Mesothelial cell of epicardium (in vitro differentiated cells): ENCODE results near the gene FBXW9. TPM values are rescaled to one million over a fixed set of nuclear protein-coding genes. Genes with fewer than 3 reads are reported as not detected.

ENCODE experiments used
- DNase-seq, 2 experiments: peaks; one replicate each; pipeline ENCODE4 v3.0.0; 2021; ENCODE audit warnings: low spot score in 2 of 2; ENCODE audit not compliant: unreplicated experiment in 2 of 2
- H3K27ac Mint-ChIP-seq: 2 replicates; pipeline ENCODE4 v1.8.0; 2021; ENCODE audit warnings: mixed read lengths
- H3K27me3 Mint-ChIP-seq: 2 replicates; pipeline ENCODE4 v1.8.0; 2021; ENCODE audit warnings: low read depth, mixed read lengths
- H3K36me3 Mint-ChIP-seq: 2 replicates; pipeline ENCODE4 v1.8.0; 2021; ENCODE audit warnings: mixed read lengths
- H3K4me1 Mint-ChIP-seq: 2 replicates; pipeline ENCODE4 v1.8.0; 2021; ENCODE audit warnings: mixed read lengths
- H3K4me3 Mint-ChIP-seq: 2 replicates; pipeline ENCODE4 v1.8.0; 2021; ENCODE audit warnings: mild to moderate bottlenecking, moderate library complexity, mixed read lengths
- H3K9me3 Mint-ChIP-seq: 2 replicates; pipeline ENCODE4 v1.8.0; 2021; ENCODE audit warnings: mixed read lengths
- total RNA-seq: library from RNA; stranded (reverse); gene quantifications from 3 replicates; pipeline ENCODE4 v1.2.1, GENCODE V29; 2021
- TF ChIP-seq, protein P1 (sequence below): fragments of 200-600 bp; sonication (generic); IDR thresholded peaks from one replicate; pipeline ENCODE4 v1.5.0; 2021; ENCODE audit warnings: antibody characterized with exemption; ENCODE audit not compliant: unreplicated experiment

FBXW9 gene
- total RNA-seq, 1 donor from 2014 or later, result 9.6 TPM

DNA sequence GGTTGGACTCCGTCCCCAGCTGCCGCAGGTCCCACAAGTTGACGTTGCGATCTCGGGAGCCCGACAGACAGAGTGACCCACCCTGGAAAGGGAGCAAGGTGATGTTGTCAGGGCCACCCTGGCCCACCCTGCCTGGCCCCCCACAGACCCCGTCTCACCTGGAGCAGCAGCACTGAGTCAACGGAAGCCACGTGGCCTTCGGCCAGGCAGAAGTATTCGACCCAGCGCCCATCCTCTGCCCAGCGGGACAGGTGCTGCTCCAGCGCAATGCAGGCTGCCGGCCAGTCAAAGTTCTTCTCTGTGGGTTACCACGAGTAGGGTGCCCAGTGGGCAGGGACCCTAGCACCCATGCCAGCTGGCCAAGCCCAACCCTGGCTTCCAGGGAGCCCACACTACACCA lies 1.8 kb downstream of the FBXW9 start:
- peaks cover 7% of the 10 kb centered on the region for H3K36me3 Mint-ChIP-seq
- TF ChIP-seq, protein P1, sequence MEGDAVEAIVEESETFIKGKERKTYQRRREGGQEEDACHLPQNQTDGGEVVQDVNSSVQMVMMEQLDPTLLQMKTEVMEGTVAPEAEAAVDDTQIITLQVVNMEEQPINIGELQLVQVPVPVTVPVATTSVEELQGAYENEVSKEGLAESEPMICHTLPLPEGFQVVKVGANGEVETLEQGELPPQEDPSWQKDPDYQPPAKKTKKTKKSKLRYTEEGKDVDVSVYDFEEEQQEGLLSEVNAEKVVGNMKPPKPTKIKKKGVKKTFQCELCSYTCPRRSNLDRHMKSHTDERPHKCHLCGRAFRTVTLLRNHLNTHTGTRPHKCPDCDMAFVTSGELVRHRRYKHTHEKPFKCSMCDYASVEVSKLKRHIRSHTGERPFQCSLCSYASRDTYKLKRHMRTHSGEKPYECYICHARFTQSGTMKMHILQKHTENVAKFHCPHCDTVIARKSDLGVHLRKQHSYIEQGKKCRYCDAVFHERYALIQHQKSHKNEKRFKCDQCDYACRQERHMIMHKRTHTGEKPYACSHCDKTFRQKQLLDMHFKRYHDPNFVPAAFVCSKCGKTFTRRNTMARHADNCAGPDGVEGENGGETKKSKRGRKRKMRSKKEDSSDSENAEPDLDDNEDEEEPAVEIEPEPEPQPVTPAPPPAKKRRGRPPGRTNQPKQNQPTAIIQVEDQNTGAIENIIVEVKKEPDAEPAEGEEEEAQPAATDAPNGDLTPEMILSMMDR, result no peak
- H3K27ac Mint-ChIP-seq, result no peak overlapping the region
- DNase-seq, result no peak
- H3K4me1 Mint-ChIP-seq, result peaks cover 6% of the 10 kb centered on the region
- H3K9me3 Mint-ChIP-seq, result no peaks in the 10 kb centered on the region
- H3K27me3 Mint-ChIP-seq, result no peaks in the 10 kb centered on the region
- peak overlapping the region; percentile 89 for H3K4me3 Mint-ChIP-seq

DNA sequence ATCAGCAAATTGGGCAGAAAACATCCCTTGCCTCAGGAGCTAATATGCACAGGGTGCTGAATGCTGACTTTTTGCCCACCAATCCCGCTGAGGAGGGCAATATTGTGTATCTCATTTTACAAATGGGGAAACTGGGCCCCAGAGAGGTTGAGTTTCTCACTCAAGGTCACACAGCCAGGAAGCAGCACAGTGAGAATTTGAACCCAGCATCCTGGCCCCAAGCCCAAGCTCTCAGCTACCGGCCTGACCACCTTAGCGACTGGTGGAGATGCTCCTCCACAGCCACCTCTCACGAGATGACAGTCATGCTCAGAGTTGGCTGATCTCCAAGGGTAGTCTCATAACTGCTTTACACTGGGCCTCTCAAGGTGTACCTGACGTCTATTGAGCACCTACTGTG lies 3.5 kb downstream of the FBXW9 start:
- no peak overlapping the region for H3K4me3 Mint-ChIP-seq

DNA sequence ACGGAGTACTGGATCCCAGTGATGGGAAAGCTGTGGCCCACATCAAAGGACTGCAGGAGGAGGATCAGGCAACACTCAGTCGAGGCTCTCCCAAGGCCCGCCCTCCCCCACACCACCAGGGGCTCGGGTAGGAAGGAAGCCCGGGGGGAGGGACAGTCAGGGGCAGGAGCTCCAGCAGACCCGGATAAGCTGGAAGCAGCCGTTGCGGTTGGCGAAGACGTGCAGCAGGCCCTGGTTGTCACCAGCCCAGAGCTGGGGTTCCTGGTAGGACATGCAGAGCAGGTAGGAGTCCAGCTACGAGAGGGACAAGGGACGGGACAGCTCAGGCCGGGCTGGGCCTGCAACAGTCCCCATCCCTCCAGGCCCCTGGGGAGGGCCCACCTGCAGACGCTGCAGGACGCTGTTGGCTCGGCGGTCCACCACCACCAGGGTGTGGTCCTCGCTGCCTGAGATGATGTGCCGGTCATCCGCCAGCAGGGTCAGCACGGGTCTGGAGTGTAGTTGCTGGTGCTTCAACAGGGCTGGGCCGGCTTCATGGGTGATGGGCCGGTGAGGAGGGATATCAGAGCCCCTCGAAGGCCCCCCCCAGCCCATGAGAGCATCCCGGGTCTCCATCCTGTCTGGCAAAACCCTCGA lies 6.7 kb downstream of the FBXW9 start:
- Mint-ChIP-seq H3K4me3 (no peak overlapping the region), H3K4me1 (no peaks in the 10 kb centered on the region), H3K9me3 (no peaks in the 10 kb centered on the region), H3K27me3 (no peaks in the 10 kb centered on the region), H3K27ac (no peak overlapping the region), H3K36me3 (no peaks in the 10 kb centered on the region)
- no peak for DNase-seq
- TF ChIP-seq, protein P1, result no peak

More for the DNA sequence above, 3.5 kb downstream of the FBXW9 start:
- TF ChIP-seq, protein P1, result no peak
- Mint-ChIP-seq H3K9me3 (no peaks in the 10 kb centered on the region), H3K27me3 (no peaks in the 10 kb centered on the region), H3K4me1 (peaks cover 6% of the 10 kb centered on the region), H3K27ac (no peak overlapping the region), H3K36me3 (peaks cover 2% of the 10 kb centered on the region)
- no peak for DNase-seq

DNA sequence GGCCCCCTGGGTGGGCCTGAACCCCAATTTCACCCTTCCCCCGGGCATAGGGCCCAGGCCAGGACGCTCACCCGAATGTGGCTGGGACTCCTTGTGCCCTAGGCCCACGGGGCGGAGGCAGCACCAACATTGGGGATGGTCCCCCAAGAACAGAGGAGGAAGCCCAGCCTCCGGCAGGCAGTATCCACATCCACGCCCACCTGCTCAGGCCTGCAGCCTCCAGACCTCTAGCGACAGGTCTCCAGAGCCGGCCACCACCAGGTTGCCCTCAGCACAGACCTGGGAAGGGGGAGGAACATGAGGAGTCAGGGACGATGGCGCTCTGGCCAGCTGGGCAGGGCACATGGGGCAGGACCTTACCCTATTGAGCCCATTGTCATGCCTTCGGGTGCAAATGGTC lies 7.4 kb downstream of the FBXW9 start:
- TF ChIP-seq, protein P1, result no peak
- Mint-ChIP-seq H3K4me1 (no peaks in the 10 kb centered on the region), H3K27me3 (no peaks in the 10 kb centered on the region), H3K36me3 (no peaks in the 10 kb centered on the region), H3K9me3 (no peaks in the 10 kb centered on the region), H3K4me3 (no peak overlapping the region), H3K27ac (no peak overlapping the region)
- no peak for DNase-seq

DNA sequence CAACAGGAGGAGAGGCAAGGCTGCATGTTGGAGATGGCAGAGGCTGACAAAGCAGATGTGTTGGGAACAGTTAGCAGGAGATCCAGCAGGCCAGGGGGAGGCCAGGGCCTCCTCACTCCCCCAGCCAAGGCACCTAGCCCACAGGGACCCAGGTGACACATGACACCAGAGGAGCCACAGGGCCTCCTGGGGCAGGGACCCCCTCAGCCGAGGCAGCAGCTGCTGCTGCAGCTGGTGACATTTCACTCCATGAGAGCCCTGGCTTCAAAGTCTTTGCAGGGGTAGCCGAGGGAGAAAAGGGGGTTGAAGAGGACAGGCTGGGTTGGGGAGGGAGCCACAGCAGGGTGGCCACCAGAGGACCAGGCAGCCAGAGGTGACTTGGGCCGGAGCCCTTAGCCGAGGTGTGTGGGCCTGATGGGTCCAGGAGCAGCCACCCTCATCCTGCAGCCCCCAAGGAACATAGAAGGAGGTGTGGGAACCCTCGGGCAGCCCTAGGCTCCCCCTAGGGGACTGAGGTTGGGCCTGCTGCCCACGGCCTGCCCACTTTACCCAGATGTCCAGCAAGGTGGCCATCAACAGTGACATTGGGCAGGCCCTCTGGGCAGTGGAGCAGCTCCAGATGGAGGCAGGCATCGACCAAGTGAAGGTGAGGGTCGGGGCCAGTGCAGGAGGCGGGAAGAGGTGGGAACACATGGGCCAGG lies 8.8 kb downstream of the FBXW9 start, which contains the start of gene GNG14:
GNG14 (plus strand) TSS at position 503 of the 701 bp plus-strand sequence; CDS start at position 554, 51 bp downstream.
- H3K9me3 Mint-ChIP-seq, result no peaks in the 10 kb centered on the region
- H3K27me3 Mint-ChIP-seq, result no peaks in the 10 kb centered on the region
- DNase-seq, result no peak

More for the DNA sequence above, 8.8 kb downstream of the FBXW9 start, which contains the start of gene GNG14:
- no peak within 1 kb of the TSS for H3K4me3 Mint-ChIP-seq
- no peaks in the 10 kb centered on the region for H3K36me3 Mint-ChIP-seq
- H3K27ac Mint-ChIP-seq, result no peak within 1 kb of the TSS
- no peaks in the 10 kb centered on the region for H3K4me1 Mint-ChIP-seq
- TF ChIP-seq, protein P1, result no peak
